Gastroesophageal sphincter (tissue), 4 donors: ENCODE data around the gene EIF5AL1. TPM values are rescaled to one million over a fixed set of nuclear protein-coding genes. Genes with fewer than 3 reads are reported as not detected.
"Not testable (repeated sequence)": the region's sequence is repeated elsewhere in the genome, so short reads cannot be mapped to it uniquely, and the experiment has no call there.

ENCODE experiments used
- ATAC-seq: fragments of 150-250 bp; one replicate; pipeline ENCODE4 v1.9.1; 2016; ENCODE audit warnings: mild to moderate bottlenecking, moderate library complexity
- H3K27ac ChIP-seq, 4 donors: fragments of 200-600 bp; sonication (generic) in 3 of 4; 1 replicate in 3 of 4; 2 replicates in 1 of 4; pipeline ENCODE4 v1.5.1; 2016 to 2019
- H3K27me3 ChIP-seq: fragments of 200-600 bp; sonication (generic); one replicate; pipeline ENCODE4 v1.5.1; 2019
- H3K36me3 ChIP-seq, 2 donors: fragments of 200-600 bp; sonication (generic); one replicate each; pipeline ENCODE4 v1.5.1; 2019; ENCODE audit warnings: control low read depth in 1 of 2
- H3K4me1 ChIP-seq, 3 donors: fragments of 200-600 bp; sonication (generic); 1 replicate in 2 of 3; 2 replicates in 1 of 3; pipeline ENCODE4 v1.5.1; 2016 to 2019; ENCODE audit warnings: control low read depth in 2 of 3
- H3K4me3 ChIP-seq, 2 donors: fragments of 200-600 bp; sonication (generic); one replicate each; pipeline ENCODE4 v1.5.1; 2019; ENCODE audit warnings: mild to moderate bottlenecking in 1 of 2, moderate library complexity in 1 of 2
- H3K9me3 ChIP-seq, 3 donors: fragments of 200-600 bp; sonication (generic); one replicate each; pipeline ENCODE4 v1.5.1; 2017 to 2019; ENCODE audit warnings: control low read depth in 2 of 3
- EP300 ChIP-seq: sonication (generic); formaldehyde crosslinking; IDR thresholded peaks from one replicate; pipeline ENCODE4 v1.6.1; 2017; ENCODE audit warnings: antibody characterized with exemption, mild to moderate bottlenecking
- POLR2A ChIP-seq, 2 donors: fragments of 450-650 bp; IDR thresholded peaks; one replicate each; pipeline ENCODE4 v1.6.1; 2017; ENCODE audit warnings: antibody characterized with exemption in 2 of 2, mild to moderate bottlenecking in 2 of 2, moderate library complexity in 1 of 2
- POLR2AphosphoS5 ChIP-seq: sonication (generic); formaldehyde crosslinking; IDR thresholded peaks from one replicate; pipeline ENCODE4 v1.6.1; 2017; ENCODE audit warnings: antibody characterized with exemption
- WGBS, 2 donors: methylation state at CpG; one replicate each; pipeline ENCODE4 v1.1.5; 2018; ENCODE audit warnings: low coverage in 1 of 2; 5-methylcytosine and 5-hydroxymethylcytosine counted together
- total RNA-seq, 4 donors: library from RNA; depleted of rRNA; stranded (reverse); fragments of >200 nt; gene quantifications; one replicate each; pipeline ENCODE4 v1.1.0, GENCODE V29; 2016
- TF ChIP-seq, protein P1 (sequence below), 4 experiments: fragments of 200-600 bp in 2 of 4; fragments of 450-650 bp in 2 of 4; sonication (generic) in 1 of 4; IDR thresholded peaks; one replicate each; pipeline ENCODE4 v1.5.1; 2017 to 2019; ENCODE audit warnings: antibody characterized with exemption in 4 of 4, mild to moderate bottlenecking in 2 of 4, moderate library complexity in 2 of 4

Gene EIF5AL1
- total RNA-seq, result under 1 TPM; 0.16 to 0.35 (median 0.23) TPM

DNA sequence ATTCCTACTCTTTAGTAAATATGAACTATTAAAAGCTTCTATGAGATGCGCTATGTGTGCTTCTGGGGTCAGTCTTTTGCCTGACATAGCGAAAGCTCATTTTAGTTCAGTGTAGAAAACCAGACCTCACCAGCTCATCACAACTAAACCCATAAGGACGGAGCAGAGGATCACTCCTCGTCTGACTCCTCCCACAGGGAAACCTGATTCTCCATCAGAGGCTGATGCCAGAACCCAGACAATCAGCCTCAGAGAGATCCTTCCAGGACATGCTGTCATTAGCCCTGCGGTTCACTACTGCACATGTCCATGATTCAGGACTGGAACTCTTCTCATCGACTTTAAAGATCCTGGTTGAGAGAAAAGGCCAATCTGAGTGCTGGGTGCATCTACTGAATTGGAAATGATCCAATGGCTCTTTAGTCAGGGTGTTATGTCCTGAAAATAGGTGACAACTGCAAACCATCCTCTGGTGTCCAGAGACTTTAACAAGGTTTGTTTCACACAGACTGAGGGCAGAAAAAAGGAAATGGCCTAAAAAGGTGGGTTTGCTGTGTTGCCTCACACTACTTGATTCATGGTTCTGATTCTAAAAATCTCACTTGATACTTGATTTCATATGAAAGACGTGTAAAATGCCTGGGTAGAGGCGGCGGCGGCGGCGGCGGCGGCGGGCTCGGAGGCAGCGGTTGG is at the start of gene EIF5AL1:
EIF5AL1 (plus strand) TSS at position 643 of the 693 bp plus-strand sequence. CDS start 117 bp downstream, outside the sequence.
- H3K27ac ChIP-seq, H3K4me1 ChIP-seq, H3K27me3 ChIP-seq, H3K9me3 ChIP-seq, H3K36me3 ChIP-seq, ATAC-seq, H3K4me3 ChIP-seq: not testable (repeated sequence)
- WGBS, 2 donors, result 89% methylated on average over 3 of the region's 17 CpGs; no CpG with 5 or more reads in 1 of the 2 donors

DNA sequence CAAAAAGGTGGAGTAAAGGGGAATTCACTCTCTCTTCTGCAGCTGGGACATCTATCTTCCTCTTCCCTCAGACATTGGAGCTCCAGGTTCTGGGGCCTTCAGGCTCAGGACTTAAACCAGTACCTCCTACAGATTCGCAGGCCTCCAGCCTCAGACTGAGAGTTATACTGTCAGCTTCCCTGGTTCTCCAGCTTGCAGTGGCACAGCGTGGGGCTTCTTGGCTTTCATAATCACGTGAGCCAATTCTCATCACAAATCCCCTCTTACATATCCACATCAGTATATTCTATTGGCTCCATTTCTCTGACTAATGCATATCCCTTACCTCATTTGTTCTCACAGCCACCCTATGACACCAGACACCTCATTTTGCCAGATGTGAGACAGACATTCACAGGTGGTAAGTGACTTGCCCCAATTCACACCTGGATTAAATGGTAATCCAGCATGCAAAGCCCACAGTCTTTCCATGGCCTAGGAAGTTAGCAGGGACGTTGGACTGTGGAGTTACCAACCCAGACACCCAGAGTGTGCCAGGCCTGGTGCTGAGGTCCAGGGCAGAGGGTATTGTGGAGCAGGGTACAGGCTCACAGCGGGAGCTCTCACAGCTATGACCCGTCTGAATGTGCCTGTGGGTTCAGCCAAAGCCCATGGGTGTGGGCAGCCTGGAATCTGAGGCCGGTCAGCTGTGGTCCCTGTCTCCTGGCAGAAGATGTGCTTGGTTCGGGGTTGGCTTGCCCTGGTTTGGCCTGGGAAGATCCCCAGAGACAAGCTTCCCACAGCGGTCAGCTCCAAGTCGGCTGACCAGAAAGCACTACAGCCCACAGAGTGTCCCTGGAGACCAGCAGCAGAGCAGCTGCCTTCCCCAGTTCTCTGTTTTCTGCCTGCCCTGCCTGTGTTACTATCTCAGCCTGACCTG is 48.5 kb upstream of the EIF5AL1 start:
- H3K27me3 ChIP-seq, result no peaks in the 10 kb centered on the region
- peak overlapping the region in 1 of 4 donors; percentile 21 for H3K27ac ChIP-seq
- TF ChIP-seq, protein P1, sequence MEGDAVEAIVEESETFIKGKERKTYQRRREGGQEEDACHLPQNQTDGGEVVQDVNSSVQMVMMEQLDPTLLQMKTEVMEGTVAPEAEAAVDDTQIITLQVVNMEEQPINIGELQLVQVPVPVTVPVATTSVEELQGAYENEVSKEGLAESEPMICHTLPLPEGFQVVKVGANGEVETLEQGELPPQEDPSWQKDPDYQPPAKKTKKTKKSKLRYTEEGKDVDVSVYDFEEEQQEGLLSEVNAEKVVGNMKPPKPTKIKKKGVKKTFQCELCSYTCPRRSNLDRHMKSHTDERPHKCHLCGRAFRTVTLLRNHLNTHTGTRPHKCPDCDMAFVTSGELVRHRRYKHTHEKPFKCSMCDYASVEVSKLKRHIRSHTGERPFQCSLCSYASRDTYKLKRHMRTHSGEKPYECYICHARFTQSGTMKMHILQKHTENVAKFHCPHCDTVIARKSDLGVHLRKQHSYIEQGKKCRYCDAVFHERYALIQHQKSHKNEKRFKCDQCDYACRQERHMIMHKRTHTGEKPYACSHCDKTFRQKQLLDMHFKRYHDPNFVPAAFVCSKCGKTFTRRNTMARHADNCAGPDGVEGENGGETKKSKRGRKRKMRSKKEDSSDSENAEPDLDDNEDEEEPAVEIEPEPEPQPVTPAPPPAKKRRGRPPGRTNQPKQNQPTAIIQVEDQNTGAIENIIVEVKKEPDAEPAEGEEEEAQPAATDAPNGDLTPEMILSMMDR (IDR thresholded peaks at IDR 0.05), result no peak
- TF ChIP-seq POLR2A (IDR thresholded peaks at IDR 0.05) (no peak), POLR2AphosphoS5 (no peak), EP300 (no peak)
- H3K36me3 ChIP-seq, result no peaks in the 10 kb centered on the region
- 87 to 94% methylated on average over 3 to 5 of the region's 10 CpGs for WGBS, 2 donors
- no peaks in the 10 kb centered on the region for H3K9me3 ChIP-seq
- no peak overlapping the region for H3K4me3 ChIP-seq
- H3K4me1 ChIP-seq, result peaks cover 0 to 31% (median 8%) of the 10 kb centered on the region in 3 donors
- peak; percentile 32 for ATAC-seq

DNA sequence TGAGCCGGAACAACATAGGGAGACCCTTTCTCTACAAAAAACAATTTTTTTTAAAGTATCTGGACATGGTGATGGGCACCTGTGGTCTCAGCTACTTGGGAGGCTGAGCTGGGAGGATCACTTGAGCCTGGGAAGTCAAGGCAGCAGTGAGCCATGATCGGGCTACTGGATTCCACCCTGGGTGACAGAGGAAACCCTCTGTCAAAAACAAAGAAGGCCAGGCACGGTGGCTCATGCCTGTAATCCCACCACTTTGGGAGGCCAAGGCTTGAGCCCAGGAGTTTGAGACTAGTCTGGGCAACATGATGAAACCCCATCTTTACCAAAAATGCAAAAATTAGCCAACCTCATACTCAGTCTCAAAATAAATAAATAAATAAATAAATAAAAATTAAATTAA is 47.0 kb upstream of the EIF5AL1 start:
- TF ChIP-seq EP300 (no peak), POLR2AphosphoS5 (no peak), POLR2A (IDR thresholded peaks at IDR 0.05) (no peak)
- TF ChIP-seq, protein P1 (IDR thresholded peaks at IDR 0.05), result no peak

DNA sequence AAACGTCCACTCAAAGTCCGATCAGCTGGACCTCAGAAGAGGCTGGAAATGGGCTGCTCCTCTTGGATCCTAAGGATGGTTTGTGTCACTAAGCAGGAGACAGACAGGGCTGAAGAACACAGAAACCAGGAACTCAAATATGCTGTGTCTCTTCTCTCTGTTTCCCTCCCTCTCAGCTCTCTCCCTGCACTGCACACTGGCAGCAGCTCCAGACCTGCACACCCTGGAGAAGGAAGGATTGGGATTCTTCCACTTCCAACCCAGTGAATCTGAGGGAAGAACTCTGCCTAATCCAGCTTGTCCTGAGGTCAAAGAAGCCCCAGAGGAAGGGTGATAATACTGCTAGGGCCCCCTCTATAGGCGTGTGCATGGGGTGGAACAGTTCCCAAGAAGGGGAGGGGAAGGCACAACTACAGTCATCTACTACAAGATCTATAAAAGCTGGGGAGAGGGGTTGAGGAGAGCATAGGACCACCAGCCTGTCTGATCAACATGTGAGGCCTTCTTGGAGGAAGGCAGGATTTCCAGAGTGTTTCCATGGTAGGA is 44.2 kb upstream of the EIF5AL1 start:
- peaks cover 0 to 39% (median 13%) of the 10 kb centered on the region in 3 donors for H3K4me1 ChIP-seq
- H3K4me3 ChIP-seq, result no peak overlapping the region
- TF ChIP-seq EP300, result no peak
- TF ChIP-seq POLR2A (IDR thresholded peaks at IDR 0.05), result no peak
- TF ChIP-seq POLR2AphosphoS5, result no peak
- TF ChIP-seq, protein P1 (IDR thresholded peaks at IDR 0.05), result no peak
- 88% methylated on average over 1 of the region's 3 CpGs; no CpG with 5 or more reads in 1 of the 2 donors for WGBS, 2 donors
- H3K27me3 ChIP-seq, result no peaks in the 10 kb centered on the region
- no peaks in the 10 kb centered on the region for H3K9me3 ChIP-seq
- peak; percentile 26 for ATAC-seq
- H3K27ac ChIP-seq, result peak overlapping the region; percentile 4 to 56 (median 30)
- H3K36me3 ChIP-seq, result no peaks in the 10 kb centered on the region

More for the DNA sequence above, 47.0 kb upstream of the EIF5AL1 start:
- H3K27me3 ChIP-seq, result no peaks in the 10 kb centered on the region
- no peak for ATAC-seq
- H3K36me3 ChIP-seq, result no peaks in the 10 kb centered on the region
- no peak overlapping the region for H3K4me3 ChIP-seq
- H3K4me1 ChIP-seq, result peaks cover 0 to 31% (median 8%) of the 10 kb centered on the region in 3 donors
- no peaks in the 10 kb centered on the region for H3K9me3 ChIP-seq
- 90 to 100% methylated on average over 1 to 3 of the region's 3 CpGs for WGBS, 2 donors
- no peak overlapping the region for H3K27ac ChIP-seq

DNA sequence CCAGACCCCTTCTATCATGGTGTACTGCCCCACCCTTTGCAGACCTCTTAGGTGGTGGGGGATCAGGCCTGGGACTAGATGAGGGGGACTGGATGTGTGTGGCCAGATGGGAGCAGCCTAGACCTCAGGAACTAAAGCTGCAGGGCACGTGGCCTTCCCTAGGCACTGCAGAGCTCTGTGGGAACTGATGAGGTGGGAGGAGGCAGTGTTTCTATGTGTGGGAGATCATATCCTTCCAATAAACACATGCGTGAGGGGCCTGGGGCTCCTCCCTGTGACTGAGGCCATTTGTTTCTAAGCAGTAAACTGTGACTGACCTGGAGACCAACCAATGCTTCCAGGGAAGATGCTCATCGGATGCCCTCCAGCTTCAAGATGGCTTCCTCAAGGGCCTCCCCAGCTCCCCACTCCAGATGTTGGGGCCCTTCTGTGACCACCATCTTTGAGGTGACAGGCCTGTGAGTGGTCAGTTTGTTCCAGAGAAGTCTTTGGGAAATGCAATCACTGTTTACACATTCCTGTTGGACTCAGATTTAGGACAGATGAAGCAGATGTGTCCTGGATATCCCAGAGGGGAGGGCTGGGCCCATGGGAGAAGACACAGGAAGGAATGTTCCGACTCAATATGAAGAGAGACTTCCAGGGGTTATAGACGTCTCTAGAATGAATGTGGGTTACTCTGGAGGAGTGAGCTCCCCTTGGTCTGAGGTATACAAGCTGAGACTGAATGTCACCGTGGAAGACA is 43.3 kb upstream of the EIF5AL1 start:
- 89% methylated on average over 3 to 4 of the region's 6 CpGs for WGBS, 2 donors
- no peak for ATAC-seq

More for the DNA sequence above, 43.3 kb upstream of the EIF5AL1 start:
- H3K4me1 ChIP-seq, result peaks cover 0 to 39% (median 14%) of the 10 kb centered on the region in 3 donors
- H3K4me3 ChIP-seq, result no peak overlapping the region
- H3K36me3 ChIP-seq, result no peaks in the 10 kb centered on the region
- no peaks in the 10 kb centered on the region for H3K27me3 ChIP-seq
- H3K9me3 ChIP-seq, result no peaks in the 10 kb centered on the region
- H3K27ac ChIP-seq, result peak overlapping the region in 2 of 4 donors; percentile 15 to 56
- TF ChIP-seq POLR2AphosphoS5 (no peak), POLR2A (IDR thresholded peaks at IDR 0.05) (no peak), EP300 (no peak)
- TF ChIP-seq, protein P1 (IDR thresholded peaks at IDR 0.05), result no peak
